CD4-positive, CD25-positive, alpha-beta regulatory T cell (primary cell): Measurements from ENCODE around the gene SAMD3. TPM values are rescaled to one million over a fixed set of nuclear protein-coding genes. Genes with fewer than 3 reads are reported as not detected.

ENCODE experiments used
- polyA plus RNA-seq, 4 donors: library from polyadenylated mRNA; unstranded; fragments of 300-500 nt; fragmentation: Illumina TruSeq; gene quantifications; one replicate each; pipeline ENCODE4 v1.2.3, GENCODE V29; 2021
- total RNA-seq: library from RNA; stranded (reverse); gene quantifications from one replicate; pipeline ENCODE4 v1.2.3, GENCODE V29; 2022

The SAMD3 gene
- total and polyA plus RNA-seq, 5 donors from 2014 or later = 25.0 to 70.7 (median 49.6) TPM

Other genes with a start within 250 kb of the SAMD3 start
- gene L3MBTL3, start 204.4 kb downstream of the SAMD3 start, total RNA-seq = 66.4 TPM
- gene L3MBTL3, start 204.4 kb downstream of the SAMD3 start, polyA plus RNA-seq = 10 to 100 TPM in 1 of 4 donors, 1 to 10 TPM in 3; 5.2 to 10.7 (median 6.6) TPM
- 1.1 TPM for gene TMEM200A, start 143.1 kb upstream of the SAMD3 start, total RNA-seq
- under 1 TPM; 0.07 to 0.95 (median 0.29) TPM for gene TMEM200A, start 143.1 kb upstream of the SAMD3 start, polyA plus RNA-seq